Fibroblast of villous mesenchyme (primary cell): Measurements from ENCODE around the gene TOB2. TPM values are rescaled to one million over a fixed set of nuclear protein-coding genes. Genes with fewer than 3 reads are reported as not detected.

Experiments
- DNase-seq: peaks from one replicate; pipeline ENCODE4 v3.0.0-alpha.2; 2010; ENCODE audit warnings: low read depth
- H3K4me3 ChIP-seq: 2 replicates; pipeline ENCODE4 v1.5.1; 2011; ENCODE audit warnings: low read depth, mild to moderate bottlenecking, low read length
- total RNA-seq: library from RNA; depleted of rRNA; stranded (reverse); fragments of >200 nt; gene quantifications from 2 replicates; pipeline ENCODE4 v1.2.3, GENCODE V29; 2012
- TF ChIP-seq, protein P1 (sequence below): IDR thresholded peaks from 2 replicates; pipeline ENCODE4 v1.5.1; 2012; ENCODE audit warnings: low read depth, mild to moderate bottlenecking, low read length; ENCODE audit not compliant: insufficient read depth

The TOB2 gene, protein sequence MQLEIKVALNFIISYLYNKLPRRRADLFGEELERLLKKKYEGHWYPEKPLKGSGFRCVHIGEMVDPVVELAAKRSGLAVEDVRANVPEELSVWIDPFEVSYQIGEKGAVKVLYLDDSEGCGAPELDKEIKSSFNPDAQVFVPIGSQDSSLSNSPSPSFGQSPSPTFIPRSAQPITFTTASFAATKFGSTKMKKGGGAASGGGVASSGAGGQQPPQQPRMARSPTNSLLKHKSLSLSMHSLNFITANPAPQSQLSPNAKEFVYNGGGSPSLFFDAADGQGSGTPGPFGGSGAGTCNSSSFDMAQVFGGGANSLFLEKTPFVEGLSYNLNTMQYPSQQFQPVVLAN
- 23.2 and 35.4 TPM in 2 replicates for total RNA-seq

DNA sequence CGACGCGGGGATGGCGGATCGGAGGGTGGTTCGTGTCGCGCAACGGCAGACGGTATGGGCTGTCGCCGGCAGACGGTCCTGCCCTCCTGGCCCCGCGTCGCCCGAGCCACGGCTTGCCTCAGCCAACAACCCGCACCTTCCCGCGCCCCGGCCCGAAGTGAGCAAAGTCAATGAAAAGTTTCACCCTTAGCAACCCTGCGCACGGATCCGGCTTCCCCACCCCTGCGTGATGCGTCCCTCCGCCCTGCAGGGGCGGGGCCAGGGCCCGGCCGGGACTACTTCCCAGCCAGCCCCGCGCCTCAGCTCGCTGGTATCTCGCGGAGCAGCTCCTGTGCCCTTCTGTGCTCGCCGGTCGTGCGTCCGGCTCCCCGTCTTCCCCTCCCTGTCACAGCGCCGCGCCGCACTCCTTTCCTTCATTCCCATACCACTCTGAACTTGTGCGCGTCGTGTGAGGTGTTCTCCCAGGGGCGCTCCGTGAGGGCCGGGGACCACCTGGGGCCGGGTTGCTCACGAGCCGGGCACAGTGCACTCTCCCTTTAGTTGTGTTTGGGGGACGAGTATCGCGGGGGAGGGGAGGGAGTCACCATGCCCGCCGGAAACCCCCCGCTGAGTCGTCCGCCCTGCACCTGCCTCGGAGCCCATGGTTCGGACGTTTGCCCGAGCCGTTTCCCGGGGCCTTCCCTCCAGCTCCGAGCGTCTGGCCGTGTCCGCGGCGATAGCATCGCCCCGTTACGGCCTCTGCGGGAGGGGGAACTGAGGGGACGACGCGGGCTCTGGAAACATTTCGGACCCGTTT is at the start of gene TOB2:
Gene TOB2, minus strand, starts transcription at position 163 of the 796 bp plus-strand sequence. CDS start 9,456 bp downstream, outside the sequence.
- TF ChIP-seq, protein P1, sequence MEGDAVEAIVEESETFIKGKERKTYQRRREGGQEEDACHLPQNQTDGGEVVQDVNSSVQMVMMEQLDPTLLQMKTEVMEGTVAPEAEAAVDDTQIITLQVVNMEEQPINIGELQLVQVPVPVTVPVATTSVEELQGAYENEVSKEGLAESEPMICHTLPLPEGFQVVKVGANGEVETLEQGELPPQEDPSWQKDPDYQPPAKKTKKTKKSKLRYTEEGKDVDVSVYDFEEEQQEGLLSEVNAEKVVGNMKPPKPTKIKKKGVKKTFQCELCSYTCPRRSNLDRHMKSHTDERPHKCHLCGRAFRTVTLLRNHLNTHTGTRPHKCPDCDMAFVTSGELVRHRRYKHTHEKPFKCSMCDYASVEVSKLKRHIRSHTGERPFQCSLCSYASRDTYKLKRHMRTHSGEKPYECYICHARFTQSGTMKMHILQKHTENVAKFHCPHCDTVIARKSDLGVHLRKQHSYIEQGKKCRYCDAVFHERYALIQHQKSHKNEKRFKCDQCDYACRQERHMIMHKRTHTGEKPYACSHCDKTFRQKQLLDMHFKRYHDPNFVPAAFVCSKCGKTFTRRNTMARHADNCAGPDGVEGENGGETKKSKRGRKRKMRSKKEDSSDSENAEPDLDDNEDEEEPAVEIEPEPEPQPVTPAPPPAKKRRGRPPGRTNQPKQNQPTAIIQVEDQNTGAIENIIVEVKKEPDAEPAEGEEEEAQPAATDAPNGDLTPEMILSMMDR = no peak
- H3K4me3 ChIP-seq = peak within 1 kb of the TSS; percentile 100
- DNase-seq = peak; percentile 97

DNA sequence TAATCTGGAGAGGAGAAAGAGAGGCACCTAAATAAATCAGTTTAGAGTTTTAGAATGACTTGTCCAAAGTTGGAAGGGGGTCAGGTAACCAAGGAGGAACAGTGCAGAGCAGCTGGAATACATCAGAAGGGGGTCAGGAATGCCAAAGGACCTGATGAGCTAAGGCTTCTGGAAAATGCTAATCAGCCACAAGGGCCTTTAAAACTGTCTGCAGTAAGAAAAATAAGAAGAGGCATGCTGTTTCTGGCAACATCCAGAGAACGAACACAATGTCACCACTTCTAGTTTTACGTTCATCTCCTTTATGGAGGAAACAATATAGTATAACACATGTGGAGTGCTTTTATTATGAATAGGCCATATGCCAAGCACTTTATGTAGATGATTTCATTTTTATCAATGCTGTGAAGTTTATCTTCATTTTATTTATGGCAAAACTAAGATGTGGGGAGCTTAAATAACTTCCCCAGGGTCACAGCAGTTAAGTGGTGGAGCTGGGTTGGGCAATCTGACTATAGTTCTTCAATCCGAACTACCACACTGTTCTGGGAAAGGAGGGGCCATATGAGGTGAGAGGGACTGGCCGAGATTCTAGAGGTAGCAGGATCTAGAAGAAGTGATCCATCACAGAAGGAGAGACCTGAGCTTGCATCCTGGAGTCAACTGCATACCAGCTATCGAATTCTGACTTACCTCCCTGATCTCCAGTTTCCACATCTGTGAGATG is 44.9 kb upstream of the TOB2 start:
- DNase-seq = peak; percentile 89
- TF ChIP-seq, protein P1 = no peak
- no peak overlapping the region for H3K4me3 ChIP-seq

DNA sequence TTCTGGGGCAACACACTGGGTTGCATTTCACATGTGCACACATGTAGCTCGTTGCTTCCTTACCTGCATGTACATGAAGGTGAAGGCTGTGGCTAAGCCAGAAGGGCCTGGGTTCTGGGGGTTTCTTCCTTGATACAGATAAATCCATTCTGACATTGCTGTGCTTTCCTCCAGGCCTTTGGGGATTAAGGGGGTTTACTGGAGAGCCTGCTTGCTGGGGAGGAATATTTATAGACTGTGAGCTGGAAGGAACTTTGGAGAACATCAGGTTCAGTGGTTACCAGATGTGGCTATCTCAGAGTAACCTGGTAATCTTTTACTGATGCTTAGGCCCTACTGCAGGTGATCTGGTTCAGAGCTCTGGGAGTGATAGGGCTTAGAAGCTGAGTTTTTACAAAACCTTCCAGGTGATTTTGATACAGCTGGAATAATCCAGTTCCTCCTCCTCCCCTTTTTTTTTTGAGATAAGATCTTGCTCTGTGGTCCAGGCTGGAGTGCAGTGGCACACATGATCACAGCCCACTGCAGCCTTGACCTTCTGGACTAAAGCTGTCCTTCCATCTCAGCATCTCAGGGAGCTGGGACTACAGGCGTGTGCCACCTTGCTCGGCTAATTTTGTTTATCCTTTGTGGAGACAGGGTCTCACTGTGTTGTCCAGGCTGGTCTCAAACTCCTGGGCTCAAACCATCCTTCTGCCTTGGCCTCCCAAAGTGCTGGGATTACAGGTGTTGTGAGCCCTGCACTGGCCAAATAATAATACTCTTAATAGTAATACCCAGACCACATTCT is 42.2 kb upstream of the TOB2 start:
- DNase-seq = peak; percentile 33
- H3K4me3 ChIP-seq = no peak overlapping the region
- TF ChIP-seq, protein P1 = no peak

DNA sequence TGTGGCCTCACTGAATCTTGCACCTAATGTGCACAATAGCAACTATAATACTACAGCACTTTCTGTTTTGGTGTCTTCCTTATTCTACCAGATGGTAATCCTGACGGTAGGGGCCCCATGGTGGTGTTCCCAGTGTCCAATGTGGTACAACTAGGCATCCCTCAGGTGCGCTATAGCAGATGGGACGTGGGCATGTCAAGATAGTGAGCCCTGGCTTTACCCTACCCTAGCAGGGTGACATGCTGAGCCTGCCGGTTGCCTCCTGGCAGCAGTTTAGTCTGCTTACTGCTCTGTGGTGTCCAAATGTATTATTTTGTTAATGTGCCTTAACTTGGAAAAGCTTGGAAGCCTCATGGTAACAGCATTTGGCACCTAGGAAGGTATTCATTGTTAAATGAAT is 41.5 kb upstream of the TOB2 start:
- H3K4me3 ChIP-seq = no peak overlapping the region
- TF ChIP-seq, protein P1 = no peak

DNA sequence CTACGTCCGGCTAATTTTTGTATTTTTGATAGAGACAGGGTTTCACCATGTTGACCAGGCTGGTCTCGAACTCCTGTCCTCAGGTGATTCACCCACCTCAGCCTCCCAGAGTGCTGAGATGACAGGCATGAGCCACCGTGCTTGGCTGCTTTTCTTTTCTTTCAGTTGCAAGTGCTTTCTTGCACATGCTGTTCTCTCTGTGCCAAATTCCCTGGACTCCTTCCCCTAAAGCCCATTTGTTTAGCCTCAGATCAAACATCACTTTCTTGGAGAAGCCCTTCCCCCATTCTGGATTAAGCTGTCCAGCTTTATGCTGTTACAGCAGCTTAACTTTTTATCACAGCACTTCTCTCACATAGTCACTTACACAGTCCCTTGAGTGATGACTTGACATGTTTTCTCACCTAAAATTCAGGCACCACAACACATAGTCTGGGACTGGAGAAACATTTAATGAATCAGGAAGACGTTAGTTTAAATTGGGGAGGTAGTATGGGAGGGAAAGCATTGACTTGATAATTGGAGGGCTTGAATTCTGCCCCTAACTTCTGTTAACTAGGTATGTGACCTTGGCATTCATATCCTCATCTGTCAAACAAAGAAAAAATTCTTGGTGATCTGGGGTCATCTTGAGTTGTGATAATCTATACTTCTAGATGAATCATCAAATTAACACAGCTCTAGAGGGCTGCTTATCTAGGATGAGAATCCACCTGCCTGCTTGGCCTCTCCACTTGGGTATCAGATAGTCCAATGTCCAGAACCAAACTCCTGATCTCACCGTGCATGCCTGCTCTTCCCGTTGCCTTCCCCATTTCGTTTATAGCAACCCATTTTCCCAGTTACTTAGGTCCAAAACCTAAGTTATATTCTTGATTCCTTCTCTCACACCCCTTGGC is 40.7 kb upstream of the TOB2 start:
- TF ChIP-seq, protein P1 = no peak
- peak; percentile 37 for DNase-seq

More for the DNA sequence above, 41.5 kb upstream of the TOB2 start:
- DNase-seq = no peak

More for the DNA sequence above, 40.7 kb upstream of the TOB2 start:
- H3K4me3 ChIP-seq = no peak overlapping the region
